IPS-11a (cell line): ENCODE measurements around the gene CLNK.

Experiments used
- H3K4me3 ChIP-seq: one replicate; pipeline ENCODE4 v1.5.1; 2013; ENCODE audit warnings: low read depth, low read length, control low read depth

The CLNK gene

GRCh38 chr4:10701702-10702460, 17.3 kb upstream of the CLNK start:
- no peak overlapping the region for H3K4me3 ChIP-seq

DNA sequence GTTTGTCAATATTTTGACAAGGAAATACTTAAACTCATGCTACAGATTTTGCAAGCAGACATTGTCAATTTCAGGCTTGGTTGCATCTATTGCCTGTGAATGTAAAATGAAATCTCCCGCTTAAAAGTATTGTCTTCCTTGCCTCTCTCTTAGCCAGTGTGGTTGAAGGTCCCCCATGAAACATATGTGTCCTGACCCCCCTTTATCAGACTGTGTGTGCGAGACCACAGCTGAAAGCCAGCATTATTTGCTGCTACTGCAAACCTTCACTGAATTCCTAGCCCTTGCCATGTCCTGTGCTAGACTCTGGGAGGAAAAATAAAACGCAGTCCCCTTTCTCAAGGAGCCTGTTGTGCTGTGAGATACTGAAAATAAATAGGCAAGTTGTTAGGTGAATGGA, 16.6 kb upstream of the CLNK start:
- no peak overlapping the region for H3K4me3 ChIP-seq

GRCh38 chr4:10698172-10698571, 13.6 kb upstream of the CLNK start:
- H3K4me3 ChIP-seq: no peak overlapping the region

DNA sequence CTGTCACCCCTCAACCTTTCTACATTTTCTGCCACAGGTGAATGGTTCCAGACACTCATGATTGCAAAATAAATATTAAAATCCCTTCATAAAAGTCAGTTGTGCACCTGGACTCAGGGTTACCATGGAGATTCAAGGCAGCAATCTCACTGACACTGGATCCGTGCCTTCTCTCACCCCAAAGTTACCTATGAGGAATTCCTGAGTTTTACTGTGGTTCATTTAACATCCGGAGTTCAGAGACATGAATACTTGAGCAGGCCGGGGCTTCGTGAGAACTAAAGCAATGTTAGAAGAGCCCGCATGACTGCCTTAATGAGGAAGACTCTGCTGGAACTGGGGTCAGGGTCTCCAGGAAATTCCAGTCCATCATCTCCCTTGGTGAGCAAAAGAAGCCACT, 12.5 kb upstream of the CLNK start:
- H3K4me3 ChIP-seq: no peak overlapping the region

DNA sequence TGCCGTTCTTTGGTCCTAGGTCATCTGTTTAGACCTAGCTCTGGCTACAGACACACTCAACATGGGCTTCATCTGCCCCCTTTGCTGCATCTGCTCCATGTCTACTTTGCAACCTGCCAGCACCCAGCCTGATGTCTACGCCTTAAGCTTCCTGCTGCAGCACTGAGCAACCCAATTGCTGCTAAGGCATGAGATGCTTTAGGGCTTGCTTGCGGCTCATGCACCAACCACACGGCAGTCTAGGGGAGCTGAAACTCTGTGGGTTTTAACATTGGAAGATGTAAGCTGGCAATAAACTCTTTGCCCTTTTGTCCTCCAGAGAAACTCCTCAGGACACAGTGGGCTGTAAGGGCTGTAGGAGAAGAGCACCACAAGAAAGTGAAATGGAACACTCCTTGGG, 11.7 kb upstream of the CLNK start:
- H3K4me3 ChIP-seq: no peak overlapping the region

DNA sequence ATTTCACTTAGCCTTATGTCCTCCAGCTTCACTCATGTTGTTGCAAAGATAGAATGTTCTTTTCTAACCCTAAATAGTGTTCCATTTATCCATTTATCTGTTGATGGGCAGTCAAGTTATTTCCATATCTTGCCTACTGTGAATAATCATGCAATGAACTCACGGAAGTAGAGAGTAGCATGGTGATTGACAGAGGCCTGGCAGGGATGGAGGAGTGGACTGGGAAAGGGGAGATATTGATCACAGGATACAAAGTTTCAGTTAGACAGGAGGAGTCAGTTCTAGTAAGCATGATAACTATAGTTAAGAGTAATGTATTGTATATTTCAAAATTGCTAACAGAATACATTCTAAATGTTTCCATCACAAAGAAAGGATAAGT, 10.3 kb upstream of the CLNK start:
- no peak overlapping the region for H3K4me3 ChIP-seq

DNA sequence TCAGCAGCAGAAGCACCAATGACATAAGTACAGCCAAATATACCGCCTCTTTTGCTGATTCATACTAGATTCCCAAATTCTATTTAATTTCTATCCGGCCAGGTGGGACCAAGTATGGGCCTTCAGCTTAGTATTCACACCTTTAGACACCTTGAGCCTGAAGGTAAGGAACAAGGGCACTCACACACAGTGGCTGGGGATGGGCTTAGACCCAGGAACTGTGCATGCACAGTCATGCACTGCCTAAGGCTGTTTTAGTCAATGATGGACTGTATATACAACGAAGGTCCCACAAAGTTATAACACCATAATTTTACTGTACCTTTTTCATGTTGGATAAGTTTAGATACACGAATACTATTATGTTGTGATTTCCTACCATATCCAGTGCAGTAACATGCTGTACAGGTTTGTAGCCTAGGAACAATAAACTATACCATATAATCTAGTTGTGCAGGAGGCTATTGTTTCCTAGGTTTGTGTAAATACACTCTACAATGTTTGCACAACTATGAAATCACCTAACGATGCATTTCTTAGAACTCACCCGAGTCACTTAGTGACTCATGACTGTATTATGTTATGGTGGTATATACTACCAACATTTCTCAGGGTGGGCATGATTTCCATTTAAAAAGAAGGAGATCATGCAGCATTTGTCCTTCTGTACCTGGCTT, 9.7 kb upstream of the CLNK start:
- H3K4me3 ChIP-seq: no peak overlapping the region

DNA sequence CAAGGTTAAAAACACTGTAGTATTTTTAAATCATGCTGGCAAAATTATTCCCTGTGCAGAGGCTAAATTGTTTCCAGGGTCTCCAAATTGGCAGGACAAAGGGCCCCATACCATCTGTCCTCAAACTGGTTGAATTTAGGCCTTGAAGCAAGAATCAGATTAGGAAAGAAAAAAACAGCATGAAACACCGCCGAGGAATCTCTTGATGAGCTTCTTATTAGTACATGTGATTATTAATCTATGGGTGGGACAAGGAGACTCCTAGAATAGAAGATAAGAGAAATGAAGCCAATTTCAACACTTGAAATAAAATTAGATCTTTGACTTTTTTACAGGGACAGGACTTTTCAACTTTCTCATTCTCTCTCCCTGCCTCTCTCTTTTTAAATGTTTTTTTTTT, 7.1 kb upstream of the CLNK start:
- H3K4me3 ChIP-seq: no peak overlapping the region

DNA sequence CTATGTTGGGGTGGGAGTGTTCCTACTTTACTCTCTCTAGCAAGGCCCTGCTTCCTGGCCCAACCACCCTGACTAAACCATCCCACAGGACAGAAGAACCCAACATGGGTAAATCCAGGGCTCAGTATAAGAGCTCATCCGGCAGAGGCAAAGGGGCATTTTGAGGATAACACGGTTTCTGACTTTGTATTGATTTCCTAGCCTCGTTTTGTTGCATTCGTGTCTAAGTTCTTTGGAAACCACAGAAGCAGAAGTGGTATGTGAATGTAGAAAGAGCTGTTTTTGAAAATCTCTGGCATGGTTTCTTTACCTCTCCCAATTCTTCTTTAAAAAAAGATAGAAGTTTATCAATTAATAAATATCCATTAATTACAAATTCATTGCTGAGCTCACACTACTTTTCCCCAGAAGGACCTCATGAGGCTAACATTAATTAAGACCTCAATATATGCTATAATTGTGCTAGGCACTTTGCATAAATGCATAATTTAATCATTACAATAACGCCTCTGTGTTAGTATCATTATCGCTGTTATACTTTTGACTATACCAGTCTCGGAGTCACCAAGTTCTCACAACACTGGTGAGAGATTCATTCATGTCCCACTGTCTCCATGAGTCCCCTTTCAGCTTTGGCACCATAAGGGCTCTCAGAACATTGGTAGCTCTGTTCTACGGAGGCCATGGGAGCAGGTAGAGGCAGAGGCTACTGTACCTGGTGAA, 5.8 kb upstream of the CLNK start:
- H3K4me3 ChIP-seq: no peak overlapping the region

DNA sequence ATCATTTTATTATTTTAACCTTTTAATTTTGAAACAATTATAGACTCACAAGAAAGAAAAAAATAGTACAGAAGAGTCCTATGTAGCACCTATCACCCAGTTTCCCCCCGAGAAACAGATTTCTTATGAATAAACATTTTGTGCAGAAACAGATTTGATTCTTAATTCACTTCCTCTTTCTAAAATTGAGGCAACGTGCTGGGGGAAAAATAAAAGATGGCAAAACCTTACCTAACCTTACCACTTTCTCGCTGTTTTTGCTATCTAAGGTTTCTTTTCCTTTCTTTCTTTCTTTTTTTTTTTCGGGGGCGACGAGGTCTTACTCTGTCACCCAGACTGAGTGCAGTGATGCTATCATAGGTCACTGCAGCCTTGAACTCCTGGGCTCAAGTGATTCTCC, 4.3 kb upstream of the CLNK start:
- H3K4me3 ChIP-seq: no peak overlapping the region

DNA sequence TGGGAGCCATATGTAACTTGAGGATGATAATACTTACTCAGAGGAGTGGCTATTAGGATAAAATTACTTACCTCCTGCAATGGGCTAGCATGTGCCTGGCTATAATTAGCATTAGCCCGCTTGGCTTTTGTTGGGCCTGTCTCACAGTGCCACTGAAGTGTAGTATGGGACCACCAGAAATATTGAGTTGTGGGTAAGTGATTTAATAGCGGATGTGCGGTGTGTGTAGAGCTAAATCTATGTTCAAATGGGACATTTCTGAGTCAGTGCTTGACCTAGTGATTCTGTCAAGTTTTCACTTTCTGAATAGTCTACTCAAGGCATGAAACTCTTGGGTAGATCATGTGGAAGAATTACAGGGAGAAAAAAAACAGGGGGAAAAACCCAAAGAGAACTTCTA, 3.5 kb upstream of the CLNK start:
- no peak overlapping the region for H3K4me3 ChIP-seq

- H3K4me3 ChIP-seq: no peak overlapping the region
These were observed 3.0 kb upstream of the CLNK start for GRCh38 chr4:10687526-10687925.

DNA sequence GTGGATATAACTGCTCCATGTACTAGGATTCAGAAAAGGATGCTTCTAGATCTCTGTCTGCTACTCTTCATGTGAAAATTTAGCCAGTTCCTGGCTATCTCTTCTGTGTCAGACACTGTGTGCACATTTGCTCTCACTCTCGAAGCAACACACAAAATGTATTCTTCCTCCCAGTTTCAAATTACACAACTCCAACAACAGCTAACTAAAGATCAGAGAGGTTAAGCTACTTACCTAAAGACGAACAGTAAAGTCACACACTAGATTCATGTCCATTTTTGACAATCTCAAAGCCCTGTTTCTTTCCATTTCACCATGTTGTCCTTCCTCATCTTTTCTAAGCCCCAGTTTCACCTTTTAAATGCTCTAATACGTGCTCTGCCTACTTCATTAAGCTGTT, 2.2 kb downstream of the CLNK start:
- no peak overlapping the region for H3K4me3 ChIP-seq

DNA sequence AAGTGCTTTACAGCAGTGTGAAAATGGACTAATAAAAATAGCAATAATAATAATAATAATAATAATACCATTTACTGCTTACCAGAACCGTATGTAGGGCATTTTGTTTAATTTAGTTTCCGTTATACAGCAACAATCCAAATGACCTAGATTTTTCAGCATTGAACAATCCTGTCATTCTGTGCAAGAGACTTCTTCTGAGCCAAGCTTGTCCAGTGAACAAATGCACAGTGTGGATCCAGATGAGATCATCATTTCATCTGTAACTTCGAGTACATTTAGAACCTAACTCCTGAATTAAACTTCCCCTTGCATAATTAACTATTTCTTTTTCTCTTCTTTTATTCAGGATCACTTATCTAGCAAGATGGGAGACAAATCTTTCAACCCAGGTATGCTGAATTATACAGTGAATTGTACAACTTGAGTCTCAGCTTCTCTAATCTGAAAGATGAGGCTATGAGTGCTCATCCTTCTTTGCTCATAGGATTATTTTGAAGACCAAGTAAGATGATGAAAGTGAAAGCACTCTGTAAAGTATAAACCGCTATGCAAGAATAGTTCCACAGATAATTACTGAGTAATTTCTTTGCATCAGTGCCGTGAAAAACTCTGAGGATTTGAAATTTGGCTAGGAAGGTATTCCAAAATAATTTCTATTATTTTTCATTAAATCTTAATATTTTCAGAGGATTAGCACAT, 6.6 kb downstream of the CLNK start:
- H3K4me3 ChIP-seq: no peak overlapping the region

DNA sequence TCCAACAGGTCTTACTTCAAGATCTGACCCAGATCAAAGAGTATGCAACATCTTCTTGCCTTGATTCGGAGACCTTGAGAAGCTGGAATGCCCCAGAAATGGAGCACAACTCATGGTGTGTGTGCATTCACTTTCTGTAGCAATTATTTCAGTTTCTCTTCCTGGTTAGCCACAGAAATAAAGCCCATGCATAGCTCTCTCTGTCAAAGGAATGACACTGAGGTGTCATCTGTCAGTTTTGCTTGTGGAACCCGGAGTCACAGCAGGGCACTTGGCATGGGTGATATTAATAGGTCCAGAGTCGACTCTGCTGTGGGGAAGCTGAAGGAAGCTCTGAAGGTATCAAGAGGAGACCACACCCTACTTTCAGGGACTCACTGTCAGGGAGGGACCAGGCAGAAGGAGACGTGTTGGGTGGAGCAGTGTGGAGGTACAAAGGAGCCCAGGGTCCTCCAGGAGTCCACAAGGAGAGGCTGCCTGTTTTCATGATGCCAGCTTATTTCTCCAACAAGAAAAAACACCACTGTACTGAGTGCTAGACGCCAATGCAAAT, 10.7 kb downstream of the CLNK start:
- H3K4me3 ChIP-seq: no peak overlapping the region

DNA sequence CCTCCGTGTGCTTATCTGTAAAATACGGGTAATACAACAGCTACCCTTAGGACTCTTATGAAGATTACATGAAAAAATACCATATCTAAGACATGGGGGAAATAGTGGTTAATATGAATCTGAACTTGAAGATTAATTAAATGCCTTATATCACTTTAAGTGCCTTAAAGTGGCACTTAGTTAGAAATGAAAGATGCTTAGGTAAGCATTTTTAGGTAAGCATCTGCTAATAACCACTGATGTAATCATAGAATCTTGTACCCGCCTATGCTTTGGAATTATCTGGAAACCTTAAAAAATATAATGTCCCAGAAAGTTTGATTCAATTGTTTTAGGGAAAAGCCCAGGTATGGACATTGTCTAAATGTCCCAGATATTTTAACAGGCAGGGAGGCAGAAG, 12.2 kb downstream of the CLNK start:
- no peak overlapping the region for H3K4me3 ChIP-seq

DNA sequence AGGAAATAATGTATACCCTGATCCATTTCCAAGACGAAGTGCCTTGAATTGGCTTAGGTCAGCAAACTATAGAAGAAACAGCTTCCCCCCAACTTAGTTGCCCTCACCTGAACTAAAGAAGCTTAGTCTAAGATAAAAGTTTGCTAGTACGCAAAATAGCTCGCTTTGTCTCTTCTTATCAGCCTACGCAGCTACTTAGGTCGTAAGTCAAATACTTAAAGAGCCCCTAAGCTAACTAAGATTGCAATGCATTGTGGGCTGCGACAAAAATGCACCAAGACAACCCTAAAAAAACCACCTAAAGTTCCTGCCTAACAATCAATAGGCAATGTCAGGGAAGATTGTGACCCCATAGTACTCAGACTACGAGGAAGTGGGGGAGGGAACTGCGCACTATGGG, 12.8 kb downstream of the CLNK start:
- no peak overlapping the region for H3K4me3 ChIP-seq

GRCh38 chr4:10671366-10671765, 13.2 kb downstream of the CLNK start:
- no peak overlapping the region for H3K4me3 ChIP-seq

DNA sequence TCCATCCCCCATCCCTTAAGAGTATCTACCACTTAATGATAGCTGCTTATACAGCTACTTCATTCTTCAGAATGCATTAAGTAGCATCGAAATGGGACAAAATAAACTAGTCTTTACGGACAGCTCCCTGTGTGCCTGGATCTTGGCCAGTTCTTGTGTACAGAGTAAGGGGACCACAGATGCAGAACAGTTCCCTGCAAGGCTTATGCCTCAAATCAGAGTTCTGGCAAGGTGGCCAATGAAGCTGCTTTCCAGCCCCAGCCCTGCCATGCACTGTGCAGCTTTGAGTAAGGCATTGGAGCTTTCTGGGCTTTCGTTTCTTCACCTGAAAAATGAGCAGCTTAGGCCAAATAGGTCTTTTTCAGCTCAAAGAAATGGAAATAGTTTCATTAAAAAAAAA, 14.2 kb downstream of the CLNK start:
- no peak overlapping the region for H3K4me3 ChIP-seq

DNA sequence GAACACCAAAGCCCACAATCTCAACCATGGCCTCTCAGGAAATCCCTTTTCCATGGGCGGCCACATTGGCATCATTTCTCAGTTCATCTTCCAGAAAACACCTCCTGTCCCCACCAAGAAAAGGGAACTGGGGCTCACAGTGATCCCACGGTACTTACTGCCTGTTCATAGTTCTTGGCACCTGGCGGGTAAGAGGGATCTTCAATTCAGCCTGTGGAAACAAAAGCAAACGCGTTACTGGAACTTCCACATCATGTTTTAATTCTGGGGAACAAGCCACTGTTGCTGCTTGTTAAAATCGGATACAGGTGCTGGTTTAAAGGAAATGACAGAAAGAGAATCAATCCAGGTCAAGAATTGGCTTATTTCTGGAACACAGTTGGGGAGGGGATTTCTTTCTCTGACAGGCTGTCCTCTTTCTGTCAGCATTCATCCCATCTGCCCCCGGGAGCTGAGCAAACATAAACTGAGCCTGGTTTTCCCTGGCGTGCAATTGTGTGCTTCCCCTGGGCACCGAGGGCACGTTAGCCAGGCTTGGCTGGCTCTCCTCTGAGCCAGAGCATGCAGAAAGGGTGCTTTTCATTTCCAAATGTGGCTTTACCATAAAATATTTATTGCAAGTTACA, 16.8 kb downstream of the CLNK start:
- H3K4me3 ChIP-seq: no peak overlapping the region

DNA sequence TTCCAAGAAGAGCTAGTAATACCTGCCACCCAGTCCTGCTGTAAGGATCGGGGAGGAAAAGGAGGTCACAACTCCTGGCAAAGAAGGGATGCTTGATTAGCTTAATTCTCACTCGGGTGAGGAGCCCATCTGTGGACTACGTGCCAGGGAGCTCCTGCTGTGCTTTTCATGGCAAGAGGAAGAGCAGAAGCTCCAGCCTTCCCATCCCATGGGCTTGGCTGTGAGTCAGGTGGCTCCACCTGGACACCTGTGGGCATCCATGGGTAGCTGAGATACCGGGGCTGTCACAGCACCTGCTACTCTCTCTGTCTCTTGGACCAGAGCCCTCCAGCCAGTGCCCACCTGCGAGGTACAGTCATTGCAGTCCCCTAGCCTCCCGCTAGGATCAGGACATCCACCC, 18.0 kb downstream of the CLNK start:
- H3K4me3 ChIP-seq: no peak overlapping the region
